ENCODE data around the gene DCUN1D1. TPM values are rescaled to one million over a fixed set of nuclear protein-coding genes. Genes with fewer than 3 reads are reported as not detected.

The DCUN1D1 gene
- total RNA-seq, 1 experiment from 2014 or later, result 99.3 TPM

- Mint-ChIP-seq H3K9me3 (ENCODE audit: low read depth, unreplicated experiment) (no peaks in the 10 kb centered on the region), H3K4me1 (ENCODE audit: low read depth, unreplicated experiment) (peaks cover 16% of the 10 kb centered on the region), H3K36me3 (ENCODE audit: insufficient read depth, unreplicated experiment) (peaks cover 25% of the 10 kb centered on the region), H3K4me3 (ENCODE audit: low read depth, unreplicated experiment) (no peak overlapping the region), H3K27me3 (ENCODE audit: unreplicated experiment) (no peaks in the 10 kb centered on the region), H3K27ac (ENCODE audit: unreplicated experiment) (no peak overlapping the region)
- no TSS peak for BruUV-seq (replicated peaks)
- TF ChIP-seq, protein P1, sequence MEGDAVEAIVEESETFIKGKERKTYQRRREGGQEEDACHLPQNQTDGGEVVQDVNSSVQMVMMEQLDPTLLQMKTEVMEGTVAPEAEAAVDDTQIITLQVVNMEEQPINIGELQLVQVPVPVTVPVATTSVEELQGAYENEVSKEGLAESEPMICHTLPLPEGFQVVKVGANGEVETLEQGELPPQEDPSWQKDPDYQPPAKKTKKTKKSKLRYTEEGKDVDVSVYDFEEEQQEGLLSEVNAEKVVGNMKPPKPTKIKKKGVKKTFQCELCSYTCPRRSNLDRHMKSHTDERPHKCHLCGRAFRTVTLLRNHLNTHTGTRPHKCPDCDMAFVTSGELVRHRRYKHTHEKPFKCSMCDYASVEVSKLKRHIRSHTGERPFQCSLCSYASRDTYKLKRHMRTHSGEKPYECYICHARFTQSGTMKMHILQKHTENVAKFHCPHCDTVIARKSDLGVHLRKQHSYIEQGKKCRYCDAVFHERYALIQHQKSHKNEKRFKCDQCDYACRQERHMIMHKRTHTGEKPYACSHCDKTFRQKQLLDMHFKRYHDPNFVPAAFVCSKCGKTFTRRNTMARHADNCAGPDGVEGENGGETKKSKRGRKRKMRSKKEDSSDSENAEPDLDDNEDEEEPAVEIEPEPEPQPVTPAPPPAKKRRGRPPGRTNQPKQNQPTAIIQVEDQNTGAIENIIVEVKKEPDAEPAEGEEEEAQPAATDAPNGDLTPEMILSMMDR (IDR thresholded peaks at IDR 0.05; ENCODE audit: unreplicated experiment), result no peak
- no peak for DNase-seq
- intact Hi-C loops (cut with micrococcal nuclease; ENCODE audit: unreplicated experiment), result no loop called here
- CTCF ChIA-PET, result interaction anchor here (0.5 to 0.6 kb wide), 4 partner anchors 166 to 469 kb away, joined by 3 to 5 read pairs (median 3); no protein-coding TSS in a partner anchor
Measured at GRCh38 chr3:182921665-182922355, 58.5 kb downstream of the DCUN1D1 start.

DNA sequence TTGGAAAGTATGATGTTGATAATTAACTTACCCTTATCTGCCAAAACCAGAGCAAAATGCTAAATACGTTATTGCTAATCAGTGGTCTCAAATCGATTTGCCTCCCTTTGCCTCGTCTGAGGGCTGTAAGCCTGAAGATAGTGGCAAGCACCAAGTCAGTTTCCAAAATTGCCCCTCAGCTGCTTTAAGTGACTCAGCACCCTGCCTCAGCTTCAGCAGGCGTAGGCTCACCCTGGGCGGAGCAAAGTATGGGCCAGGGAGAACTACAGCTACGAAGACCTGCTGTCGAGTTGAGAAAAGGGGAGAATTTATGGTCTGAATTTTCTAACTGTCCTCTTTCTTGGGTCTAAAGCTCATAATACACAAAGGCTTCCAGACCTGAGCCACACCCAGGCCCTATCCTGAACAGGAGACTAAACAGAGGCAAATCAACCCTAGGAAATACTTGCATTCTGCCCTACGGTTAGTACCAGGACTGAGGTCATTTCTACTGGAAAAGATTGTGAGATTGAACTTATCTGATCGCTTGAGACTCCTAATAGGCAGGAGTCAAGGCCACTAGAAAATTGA lies 59.7 kb downstream of the DCUN1D1 start:
- DNase-seq, result peak; percentile 51
- intact Hi-C loops (cut with micrococcal nuclease; ENCODE audit: unreplicated experiment), result no loop called here
- Mint-ChIP-seq H3K27me3 (ENCODE audit: unreplicated experiment) (no peaks in the 10 kb centered on the region), H3K4me1 (ENCODE audit: low read depth, unreplicated experiment) (peaks cover 16% of the 10 kb centered on the region), H3K36me3 (ENCODE audit: insufficient read depth, unreplicated experiment) (peaks cover 20% of the 10 kb centered on the region), H3K4me3 (ENCODE audit: low read depth, unreplicated experiment) (peak overlapping the region; percentile 24), H3K9me3 (ENCODE audit: low read depth, unreplicated experiment) (no peaks in the 10 kb centered on the region), H3K27ac (ENCODE audit: unreplicated experiment) (peak overlapping the region; percentile 76)
- TF ChIP-seq, protein P1 (IDR thresholded peaks at IDR 0.05; ENCODE audit: unreplicated experiment), result no peak
- BruUV-seq (replicated peaks), result no TSS peak
- CTCF ChIA-PET, result no interaction called here

GRCh38 chr3:182919866-182920357 lies 60.4 kb downstream of the DCUN1D1 start:
- Mint-ChIP-seq H3K27me3 (ENCODE audit: unreplicated experiment) (no peaks in the 10 kb centered on the region), H3K4me3 (ENCODE audit: low read depth, unreplicated experiment) (no peak overlapping the region), H3K4me1 (ENCODE audit: low read depth, unreplicated experiment) (peaks cover 16% of the 10 kb centered on the region), H3K27ac (ENCODE audit: unreplicated experiment) (no peak overlapping the region), H3K9me3 (ENCODE audit: low read depth, unreplicated experiment) (no peaks in the 10 kb centered on the region), H3K36me3 (ENCODE audit: insufficient read depth, unreplicated experiment) (peaks cover 14% of the 10 kb centered on the region)
- CTCF ChIA-PET, result interaction anchor here (0.9 kb wide), 1 partner anchor 51 kb away, joined by 3 read pairs; no protein-coding TSS in a partner anchor
- TF ChIP-seq, protein P1 (IDR thresholded peaks at IDR 0.05; ENCODE audit: unreplicated experiment), result no peak
- no TSS peak for BruUV-seq (replicated peaks)
- intact Hi-C loops (cut with micrococcal nuclease; ENCODE audit: unreplicated experiment), result no loop called here
- no peak for DNase-seq

DNA sequence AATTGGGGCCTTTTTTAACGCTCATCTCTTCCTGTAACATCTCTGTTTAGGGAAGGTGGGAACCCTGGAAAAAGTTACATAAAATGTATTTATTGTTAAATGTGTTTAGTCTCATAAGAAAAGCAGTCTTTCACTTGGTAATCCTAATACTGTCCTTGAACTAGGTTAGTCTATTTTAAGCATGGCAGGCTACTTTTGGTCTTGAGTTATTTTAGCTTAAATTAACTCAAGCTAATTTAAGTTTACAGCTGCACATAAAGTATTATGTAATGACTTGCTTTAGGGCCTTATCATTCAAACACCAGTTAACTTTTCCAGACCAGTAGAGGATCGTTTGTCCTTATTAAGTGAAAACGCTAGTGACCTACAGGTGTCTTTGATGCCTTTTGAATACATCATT lies 63.2 kb downstream of the DCUN1D1 start:
- Mint-ChIP-seq H3K4me1 (ENCODE audit: low read depth, unreplicated experiment) (peaks cover 16% of the 10 kb centered on the region), H3K9me3 (ENCODE audit: low read depth, unreplicated experiment) (no peaks in the 10 kb centered on the region), H3K4me3 (ENCODE audit: low read depth, unreplicated experiment) (no peak overlapping the region), H3K27me3 (ENCODE audit: unreplicated experiment) (no peaks in the 10 kb centered on the region), H3K27ac (ENCODE audit: unreplicated experiment) (no peak overlapping the region), H3K36me3 (ENCODE audit: insufficient read depth, unreplicated experiment) (peaks cover 7% of the 10 kb centered on the region)
- TF ChIP-seq, protein P1 (IDR thresholded peaks at IDR 0.05; ENCODE audit: unreplicated experiment), result no peak
- no TSS peak for BruUV-seq (replicated peaks)
- CTCF ChIA-PET, result no interaction called here
- DNase-seq, result no peak
- intact Hi-C loops (cut with micrococcal nuclease; ENCODE audit: unreplicated experiment), result no loop called here
